NCI-H146 treated with DMSO at 0.1 percent for 48 hours (cell line): ENCODE results near the gene VPS52.
"Not testable (repeated sequence)": the region's sequence is repeated elsewhere in the genome, so short reads cannot be mapped to it uniquely, and the experiment has no call there.

ENCODE experiments used
- DNase-seq: peaks from one replicate; lab custom pipeline; 2025; ENCODE audit not compliant: unreplicated experiment; lab: John Stamatoyannopoulos, UW

Gene VPS52

DNA sequence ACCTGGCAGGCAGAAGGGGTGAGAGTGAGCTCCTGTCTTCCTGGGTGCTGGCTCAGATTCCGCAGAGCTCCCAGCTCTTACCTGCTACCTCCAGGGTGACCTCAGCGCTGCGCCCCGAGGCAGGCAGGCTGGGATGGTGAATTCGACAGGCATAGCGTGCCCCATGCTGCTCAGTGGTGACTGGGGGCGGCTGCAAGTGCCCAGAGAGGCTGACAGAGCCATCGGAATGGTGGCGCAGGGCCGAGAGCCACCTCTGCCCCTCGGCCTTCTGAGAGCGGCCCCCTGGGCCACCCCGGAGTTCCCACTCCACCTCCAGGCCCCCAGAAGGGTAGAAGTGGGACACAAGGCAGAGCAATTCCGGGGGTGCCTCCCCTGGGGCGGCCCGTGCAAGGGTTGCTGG, 32.5 kb upstream of the VPS52 start:
- DNase-seq: no peak

DNA sequence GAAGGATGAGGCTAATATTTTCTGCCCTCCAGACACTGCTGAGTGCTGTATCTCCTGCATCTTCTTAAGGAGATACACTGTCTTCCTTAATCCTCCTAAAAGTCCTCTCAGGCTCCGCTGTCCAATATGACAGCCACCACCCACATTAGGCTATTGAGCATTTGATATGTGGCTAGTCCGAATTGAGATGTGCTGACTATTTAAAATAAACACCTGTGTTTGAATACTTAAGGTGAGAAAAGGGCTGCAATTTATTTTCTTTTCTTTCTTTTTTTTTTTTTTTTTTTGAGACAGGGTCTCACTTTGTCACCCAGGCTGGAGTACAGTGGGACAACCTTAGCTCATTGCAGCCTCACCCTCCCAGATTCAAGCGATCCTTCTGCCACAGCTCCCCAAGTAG, 30.2 kb upstream of the VPS52 start:
- no peak for DNase-seq

DNA sequence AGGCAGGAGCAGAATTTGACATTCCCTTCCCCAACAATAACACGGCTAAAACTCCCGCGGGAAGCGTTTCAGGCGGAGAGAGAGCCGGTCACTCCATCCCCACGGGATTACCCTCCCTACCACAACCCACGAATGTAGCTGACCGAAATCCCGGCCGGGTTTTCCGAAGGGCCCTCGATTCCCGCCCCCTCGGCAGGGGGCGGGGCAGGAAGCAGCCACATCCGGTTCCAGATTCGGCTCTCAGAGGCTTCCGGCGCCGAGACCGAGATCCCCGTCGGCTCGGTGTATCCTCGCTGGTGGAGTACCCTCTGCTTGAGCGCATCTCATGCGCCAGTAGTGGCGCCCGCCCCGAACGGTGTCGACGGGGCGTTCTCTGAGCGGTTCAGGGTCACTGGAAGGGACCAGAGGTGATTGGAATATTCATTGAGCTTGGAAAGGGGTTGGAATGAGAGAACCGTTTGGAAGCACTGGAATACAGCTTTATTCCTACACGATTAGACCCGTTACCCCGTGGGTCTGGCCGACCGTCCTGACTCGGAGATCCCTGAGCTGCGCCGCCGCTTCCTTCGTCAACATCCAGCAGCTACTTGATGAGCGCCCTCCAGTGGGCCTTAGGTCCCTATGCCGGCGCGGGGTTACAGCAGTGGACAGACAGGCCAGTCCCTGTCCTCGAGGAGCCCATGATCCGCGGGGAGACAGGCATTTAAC, 27.7 kb upstream of the VPS52 start:
- DNase-seq: peak; percentile 76

DNA sequence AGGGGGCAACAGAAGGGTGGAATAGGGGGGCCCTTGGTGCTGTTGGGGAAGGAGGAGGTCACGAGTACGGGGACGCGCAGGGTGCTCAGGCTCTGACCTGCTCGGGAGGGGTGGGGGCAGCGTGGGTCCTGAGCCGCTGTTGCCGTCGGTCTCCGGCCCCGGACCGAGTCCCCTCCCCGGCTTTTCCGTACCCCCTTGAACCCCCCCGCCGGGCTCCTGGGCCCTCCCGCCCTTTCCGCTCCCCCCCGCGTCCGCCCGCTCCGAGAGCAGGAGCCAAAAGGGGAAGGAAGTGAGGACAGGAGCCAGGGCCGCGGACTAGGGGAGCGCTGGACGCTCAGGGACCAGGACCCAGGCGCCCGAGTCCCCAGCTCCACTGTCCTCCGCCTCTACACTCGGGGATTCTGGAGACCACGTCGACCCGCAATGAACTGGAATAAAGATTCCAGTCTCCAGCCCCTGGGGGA, 27.1 kb upstream of the VPS52 start, which contains the start of gene RGL2:
TSS of gene RGL2 (minus strand) at position 170 of the 464 bp plus-strand sequence. CDS start 332 bp downstream, outside the sequence.
- peak; percentile 40 for DNase-seq

DNA sequence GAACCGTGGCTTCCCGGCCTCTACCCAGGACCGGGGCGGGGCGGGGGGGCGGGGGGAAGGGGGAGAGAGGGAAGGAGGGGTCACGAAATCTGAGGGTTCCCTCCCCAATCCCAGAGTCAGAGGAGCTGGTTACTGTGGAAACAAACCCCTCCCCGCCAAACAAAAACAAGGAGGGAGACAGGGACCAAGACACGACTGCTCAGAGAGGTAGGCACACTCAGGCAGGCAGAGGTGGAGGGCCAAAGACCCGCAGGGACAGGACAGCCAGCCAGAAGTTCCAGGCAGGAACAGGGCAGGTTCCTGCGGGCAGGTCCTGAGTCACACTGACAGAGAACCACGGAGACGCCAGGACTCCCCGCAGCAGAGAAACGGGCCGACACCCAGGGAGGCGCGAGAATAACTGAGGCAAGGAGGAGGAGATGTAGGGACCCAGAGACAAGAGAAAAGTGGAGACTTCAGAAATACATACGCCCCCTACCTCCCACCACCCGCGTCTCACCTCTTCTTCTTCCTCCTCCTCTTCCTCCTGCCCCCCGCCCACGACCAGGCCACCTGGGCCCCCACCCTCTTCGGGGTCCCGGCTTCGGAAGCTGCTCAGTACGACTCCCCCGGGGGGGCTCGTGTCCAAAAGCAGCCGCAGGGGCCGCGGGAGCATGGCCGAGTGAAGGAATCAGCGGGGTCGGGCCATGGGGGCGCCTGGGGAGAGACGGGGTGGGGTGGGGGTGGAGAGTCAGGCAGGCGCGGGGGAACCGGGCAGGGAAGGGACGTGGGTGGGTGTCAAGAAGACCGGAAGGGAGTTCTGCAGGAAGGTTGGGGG, 26.5 kb upstream of the VPS52 start:
- no peak for DNase-seq

DNA sequence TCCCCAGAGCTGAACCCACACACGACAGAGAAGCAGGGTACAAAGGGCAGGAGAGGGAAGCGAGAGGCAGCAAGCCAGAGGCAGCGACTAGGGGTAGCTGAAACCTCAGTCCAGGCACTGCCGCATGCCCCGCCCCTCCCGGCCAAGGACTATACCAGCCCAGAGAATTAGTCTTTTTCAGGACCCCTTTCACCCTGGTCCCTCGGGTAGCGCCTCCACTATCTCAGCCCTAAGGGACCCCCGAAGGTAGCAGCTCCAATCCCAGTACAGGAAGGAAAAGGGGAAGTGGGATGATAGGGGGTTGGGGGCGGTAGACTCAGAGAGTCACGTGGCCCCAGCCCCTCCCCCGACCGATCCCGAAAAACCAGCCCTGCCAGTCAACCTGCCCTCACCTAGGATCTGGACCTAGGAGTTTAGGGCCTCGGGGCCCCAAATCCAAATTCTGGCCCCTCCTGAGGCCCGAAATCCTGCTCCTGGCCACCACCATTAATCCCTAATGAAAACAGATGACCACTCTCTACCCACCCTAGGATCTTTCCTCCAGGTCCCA, 25.8 kb upstream of the VPS52 start:
- DNase-seq: no peak

DNA sequence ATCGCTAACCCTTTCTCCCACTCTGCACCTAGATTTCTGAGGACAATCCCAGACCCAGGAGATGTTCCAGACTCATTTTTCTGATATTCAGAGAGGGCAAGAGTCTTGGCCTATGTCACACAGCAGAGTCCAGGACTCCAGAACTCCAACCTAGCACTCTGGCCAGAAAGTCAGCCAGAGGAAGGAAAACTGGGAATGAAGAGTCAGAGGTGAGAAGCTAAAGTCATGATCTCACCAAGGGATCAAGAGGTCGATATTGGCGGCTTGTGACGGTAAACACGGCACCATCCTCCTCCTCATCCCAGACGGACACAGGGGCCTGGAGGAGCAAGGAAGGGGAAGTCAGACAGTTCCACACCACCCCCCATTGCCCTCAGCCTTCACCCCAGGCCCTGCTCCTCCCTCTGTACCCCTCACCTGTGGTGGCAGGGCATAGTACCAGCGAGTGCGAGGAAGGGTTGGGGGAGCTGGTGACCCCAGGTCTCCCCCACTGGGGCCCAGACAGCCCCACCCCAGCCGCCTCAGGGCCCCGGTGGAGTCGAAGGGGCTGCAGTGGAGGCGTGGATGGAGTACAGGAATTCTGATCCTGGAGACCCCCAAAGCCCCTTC, 25.2 kb upstream of the VPS52 start:
- DNase-seq: no peak

DNA sequence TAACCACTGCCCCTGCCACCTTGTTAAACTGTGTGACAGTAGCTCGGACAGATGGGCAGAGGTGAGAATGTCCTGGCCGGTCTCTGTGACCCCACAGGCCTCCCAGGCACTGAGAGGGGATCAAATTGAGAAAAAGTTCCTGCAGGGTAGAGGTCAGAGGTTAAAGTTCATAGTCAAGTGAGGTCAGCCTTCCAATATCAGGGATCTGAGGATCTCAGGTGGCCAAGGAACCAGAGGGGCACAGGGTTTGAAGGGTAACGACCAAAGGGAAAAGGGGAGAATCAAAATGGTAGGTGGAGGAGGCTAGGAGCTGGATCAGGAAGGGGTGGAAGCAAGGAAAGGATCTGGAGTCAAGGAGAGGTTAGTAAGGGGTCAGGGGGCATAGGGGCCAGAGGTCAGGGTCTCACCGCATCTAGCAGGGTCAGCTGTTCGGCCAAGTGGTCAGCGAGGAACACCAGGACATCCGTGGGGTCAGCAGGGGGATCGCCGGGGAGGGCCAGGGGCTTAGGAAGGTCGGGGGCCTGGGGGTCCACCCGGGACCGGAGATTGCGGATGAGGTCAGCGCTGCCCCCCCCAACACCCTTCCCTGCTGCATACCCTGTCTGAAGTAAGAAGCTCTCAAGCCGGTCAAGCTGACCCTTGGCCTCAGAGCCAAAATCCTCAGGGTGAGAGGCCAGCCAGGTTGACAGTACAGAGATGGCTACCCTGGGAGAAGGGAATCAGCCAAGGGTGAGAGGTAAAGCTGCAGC, 24.1 kb upstream of the VPS52 start:
- DNase-seq: no peak

DNA sequence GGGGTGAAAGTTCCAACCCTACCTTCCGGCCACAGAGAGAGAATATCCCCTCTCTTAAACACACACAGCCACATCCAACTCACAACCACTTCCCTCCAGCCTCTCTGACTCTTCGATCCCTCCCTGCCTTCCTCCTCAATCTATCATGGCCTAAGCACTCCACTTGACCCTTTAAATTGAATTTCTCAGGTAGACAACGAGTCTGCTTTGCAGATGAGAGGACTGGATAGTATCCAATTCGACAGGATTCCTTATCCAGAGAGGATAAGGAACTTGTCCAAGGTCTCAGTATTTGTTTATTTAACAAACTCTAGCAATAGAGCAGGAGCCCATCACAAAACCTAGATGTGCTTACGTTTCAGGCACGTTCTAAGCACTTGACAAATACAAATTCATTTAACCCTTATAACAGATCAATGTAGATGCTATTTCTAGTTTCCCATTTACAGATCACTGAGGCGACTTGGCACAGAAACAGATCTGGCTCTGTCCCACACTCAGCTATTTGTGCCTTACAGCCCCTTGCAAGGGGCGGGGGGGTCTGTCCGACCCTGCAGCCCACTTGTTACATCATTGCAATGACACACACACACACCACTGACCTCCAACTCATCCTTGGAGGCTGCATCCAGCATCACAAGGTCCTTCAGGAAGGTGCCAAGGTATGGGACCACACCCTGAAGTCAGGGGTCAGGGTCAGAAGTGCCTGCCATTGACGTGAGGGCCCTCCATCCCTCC, 22.6 kb upstream of the VPS52 start:
- DNase-seq: no peak

DNA sequence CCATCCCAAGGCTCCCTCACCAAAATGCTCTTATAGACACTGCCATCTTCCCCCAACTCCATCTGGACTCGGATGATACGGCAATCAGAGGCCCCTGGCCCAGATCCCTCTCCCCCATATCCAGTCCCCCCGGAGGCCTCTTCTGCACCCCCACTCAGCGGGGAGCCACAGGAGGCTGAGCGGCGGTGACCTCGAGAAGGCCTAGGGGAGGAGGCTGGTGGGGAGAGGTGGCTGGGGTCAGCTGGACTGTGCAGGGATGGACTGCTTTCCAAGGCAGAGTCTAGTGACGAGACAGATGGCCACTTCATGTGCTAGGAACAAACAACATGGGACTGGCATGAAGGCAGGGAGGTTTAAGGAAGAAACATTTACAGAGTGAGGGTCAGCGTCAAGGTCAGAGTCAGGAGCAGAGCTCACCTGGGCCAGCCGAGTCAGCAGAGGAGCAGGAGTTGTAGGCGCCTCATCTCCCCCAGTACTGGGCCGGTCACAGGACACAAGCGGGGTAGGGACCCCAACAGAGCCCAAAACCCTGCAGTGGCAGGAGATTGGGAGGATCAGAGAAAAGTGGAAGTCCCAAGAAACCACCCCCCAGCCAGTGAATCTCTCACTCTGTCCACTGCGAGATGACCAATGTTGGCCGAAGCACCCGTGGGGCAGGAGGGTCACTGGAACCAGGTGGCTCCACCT, 21.5 kb upstream of the VPS52 start:
- DNase-seq: no peak

DNA sequence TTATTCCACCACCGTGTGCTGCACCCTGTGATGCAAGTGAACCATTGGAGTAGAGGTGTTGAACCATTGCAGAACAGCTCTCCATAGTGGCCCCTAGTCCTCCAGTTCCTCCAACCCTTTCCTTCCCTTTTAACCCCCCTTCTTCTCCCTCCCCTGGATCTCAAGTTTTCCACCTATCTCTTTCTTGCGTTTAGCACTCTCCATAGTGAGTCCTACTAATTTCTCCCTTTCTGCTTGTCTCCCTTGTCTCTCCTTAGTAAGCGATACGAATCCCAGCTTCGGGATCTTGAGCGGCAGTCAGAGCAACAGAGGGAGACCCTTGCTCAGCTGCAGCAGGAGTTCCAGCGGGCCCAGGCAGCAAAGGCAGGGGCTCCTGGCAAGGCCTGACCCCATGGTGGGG, 18.8 kb upstream of the VPS52 start:
- DNase-seq: no peak

DNA sequence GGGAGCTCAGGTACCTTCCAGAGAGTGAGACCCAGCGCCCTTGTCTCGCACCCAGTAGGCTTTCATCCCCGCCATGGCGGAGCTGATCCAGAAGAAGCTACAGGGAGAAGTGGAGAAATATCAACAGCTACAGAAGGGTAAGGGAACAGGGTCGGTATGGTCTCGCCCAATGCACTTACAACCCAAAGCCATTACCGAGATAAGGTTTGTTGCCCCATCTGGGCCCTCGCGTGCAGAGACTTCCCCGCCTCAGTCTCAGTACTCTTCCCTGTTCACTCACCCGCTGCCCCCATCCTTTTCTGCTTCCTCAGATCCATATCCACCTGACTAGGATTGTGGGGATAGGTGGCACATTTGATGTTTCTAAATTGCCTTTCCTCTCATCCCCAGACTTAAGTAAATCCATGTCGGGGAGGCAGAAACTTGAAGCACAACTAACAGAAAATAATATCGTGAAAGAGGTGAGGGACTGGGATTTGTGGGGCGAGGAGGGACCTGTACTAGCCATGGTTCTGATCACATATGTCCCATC, 18.2 kb upstream of the VPS52 start:
- DNase-seq: no peak

DNA sequence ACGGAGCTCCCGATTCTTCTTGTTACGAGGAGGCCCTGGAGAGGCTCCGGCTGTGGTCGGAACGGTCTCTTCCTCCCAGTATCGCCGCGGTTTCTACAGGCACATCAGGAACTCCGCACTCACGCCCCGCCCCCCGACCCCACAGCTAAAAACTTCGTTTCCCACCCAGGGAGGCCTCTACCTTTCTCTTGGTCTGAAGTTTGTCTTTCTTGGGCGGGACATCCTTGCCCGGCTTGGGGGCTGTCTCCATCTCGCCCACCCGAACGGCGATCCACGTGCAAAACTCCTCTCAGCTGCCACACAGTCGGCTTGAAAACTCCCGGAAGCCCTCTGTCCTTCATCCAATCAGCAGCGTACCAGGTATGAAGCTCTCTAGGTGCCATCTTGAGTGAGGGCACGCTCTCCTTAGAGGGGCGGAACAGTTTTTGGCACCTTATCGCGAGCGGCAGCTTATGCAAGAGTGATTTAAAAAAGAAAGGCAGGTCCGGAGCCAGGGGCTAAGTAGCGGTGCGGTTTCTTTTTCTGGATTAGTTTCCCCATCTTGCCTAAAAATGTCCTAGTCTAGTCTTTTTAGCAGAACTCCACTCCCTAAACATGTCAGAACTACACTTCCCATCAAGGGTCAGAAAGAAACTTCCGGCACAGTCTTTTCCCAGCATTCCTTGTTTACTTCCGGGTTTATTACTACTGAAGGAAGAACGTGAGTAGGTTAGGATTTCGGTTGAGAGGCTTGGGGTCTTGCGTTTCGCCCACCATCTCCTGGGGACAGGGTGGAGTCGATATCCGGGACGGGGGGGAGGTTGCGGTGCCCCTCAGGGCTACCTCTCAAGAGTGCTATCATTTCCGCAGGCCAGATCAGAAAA, 17.5 kb upstream of the VPS52 start, which contains the start of the genes PFDN6 and WDR46:
TSS of gene PFDN6 (plus strand) at position 681 of the 863 bp plus-strand sequence. CDS start 256 bp downstream, outside the sequence.
TSS of gene WDR46 (minus strand) at position 319 of the 863 bp plus-strand sequence. CDS start at position 250, 69 bp downstream.
- DNase-seq: peak; percentile 88

DNA sequence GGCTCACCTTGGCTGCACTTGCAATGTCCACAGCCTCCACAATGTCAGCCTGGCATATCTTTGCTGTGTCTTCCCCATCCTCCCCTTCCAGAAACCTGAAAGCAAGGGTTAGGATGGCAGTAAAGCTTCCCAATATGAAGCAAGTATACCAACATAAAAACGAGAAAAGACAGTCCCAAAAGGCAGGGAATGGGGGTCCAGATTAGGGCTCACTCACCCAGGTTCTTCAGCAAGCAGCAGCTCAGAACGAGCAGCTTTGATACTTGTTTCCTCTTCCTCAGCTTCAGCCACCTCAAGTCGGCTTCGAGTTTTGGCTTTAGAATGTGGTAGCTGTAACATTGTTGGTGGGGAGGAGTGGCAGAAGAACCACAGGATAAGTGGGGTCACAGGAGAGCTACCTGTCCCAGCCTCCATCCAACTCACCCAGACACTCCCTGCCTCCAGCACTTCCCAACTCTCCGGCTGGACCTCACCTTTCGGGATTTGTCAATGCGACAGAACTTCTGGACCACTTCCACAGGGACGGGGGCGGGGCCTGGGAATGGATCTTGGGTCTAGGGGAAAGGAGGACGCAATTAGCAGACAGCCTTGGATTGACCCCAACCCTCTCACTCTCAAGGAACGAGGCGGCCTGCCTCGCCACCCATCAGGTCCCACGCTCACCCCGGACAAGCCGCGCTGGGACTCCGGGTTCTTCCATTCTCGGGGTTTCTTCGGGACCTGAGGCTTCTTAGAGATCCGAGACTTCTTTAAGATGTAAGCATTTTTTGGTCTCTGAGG, 16.7 kb upstream of the VPS52 start:
- DNase-seq: no peak

DNA sequence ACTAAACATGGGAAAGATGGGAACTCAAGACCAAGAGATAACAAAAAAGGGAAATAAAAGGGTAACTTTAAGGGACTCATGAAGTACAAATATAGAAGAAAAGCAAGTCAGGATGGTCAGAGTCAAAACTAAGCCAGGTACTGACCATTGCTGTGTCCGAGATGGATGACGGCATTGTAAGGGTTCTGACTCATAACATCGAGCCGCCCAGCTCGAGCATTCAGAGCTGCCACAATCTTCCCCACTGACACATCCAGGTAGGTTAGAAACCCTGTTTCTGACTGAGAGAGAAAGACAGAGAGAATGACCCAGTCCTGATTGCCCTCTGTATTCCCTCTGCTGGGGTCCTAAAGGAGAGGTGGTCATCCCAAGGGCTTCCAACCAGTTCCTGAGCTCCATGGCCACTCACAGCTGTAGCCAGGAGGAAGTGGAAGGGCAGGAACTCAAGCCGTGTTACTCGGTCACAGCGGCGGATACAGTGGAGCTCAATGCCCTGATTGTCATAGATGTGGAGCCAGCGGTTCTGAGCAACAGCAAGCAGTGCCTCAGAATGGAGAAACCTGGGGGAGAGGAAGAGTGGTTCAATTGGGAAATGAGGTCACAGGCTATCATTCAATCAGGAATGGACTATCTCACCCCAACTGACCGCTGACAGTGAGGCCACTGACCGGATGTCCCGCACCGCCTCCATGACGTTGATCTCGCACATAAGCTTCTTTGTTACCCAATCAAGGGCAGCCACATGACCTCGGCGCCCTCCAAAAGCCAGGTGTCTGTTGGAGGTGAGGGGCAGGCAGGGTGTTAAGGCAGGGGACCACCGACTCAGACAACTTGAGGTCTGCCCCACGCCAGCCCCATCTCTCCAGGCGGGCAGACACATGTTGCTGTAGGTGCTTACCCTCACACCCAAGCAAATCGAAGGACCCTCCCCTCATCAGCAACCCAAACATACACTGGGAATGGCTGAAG, 15.6 kb upstream of the VPS52 start:
- DNase-seq: no peak

DNA sequence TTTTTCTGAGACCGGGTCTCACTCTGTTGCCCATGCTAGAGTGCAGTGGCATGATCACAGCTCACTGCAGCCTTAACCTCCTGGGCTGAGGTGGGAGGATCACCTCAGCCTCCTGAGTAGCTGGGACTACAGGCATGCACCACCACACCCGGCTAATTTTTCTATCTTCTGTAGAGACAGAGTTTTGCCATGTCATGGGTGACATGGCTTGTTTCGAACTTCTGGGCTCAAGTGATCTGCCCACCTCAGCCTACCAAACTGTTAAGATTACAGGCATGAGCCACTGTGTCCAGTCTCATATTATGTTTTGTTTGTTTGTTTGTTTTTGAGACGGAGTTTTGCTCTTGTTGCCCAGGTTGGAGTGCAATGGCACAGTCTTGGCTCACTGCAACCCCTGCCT, 13.5 kb upstream of the VPS52 start:
- DNase-seq: not testable (repeated sequence)
